ENCODE results near the gene ZSCAN26.
A peak's percentile ranks its signal among the peaks of the same experiment; 100 is the strongest.

ZSCAN26 gene

DNA sequence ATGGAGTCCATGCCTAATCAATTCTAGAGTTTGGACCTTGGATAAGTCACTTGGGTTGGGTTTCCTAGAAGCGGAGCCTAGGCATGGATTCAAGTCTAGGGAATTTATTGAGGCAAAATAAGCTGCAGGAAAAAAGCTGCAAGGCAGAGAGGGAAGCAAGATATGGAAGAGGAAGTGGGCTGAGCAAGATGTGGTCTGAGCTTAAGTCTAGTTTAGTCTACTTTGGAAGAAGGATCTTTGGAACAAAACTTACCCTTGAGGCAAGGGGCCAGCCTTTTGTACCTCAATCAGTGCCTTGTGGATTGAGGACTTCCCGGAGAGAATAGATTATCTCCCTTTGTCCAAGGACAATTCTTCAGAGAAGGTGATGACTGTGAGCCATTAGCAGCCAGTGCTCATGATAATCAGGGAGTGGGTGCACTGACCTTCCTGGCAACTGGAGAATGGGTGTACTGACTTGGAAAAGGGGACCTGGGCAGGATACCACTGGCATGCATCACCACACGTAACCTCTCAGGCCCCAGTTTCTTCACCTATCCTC is 31.0 kb upstream of the ZSCAN26 start:
- Histone ChIP-seq H3K27ac (ENCODE audit: insufficient read depth, low read length, poor library complexity, severe bottlenecking) (no peak overlapping the region), H3K27me3 (replicated peaks; ENCODE audit: control insufficient read depth, insufficient read depth, low read length, poor library complexity, severe bottlenecking) (no peaks in the 10 kb centered on the region), H3K4me3 (ENCODE audit: insufficient read depth, low read depth, low read length, poor library complexity, severe bottlenecking) (no peak overlapping the region), H3K4me1 (ENCODE audit: control insufficient read depth, insufficient read depth, low read length, poor library complexity, severe bottlenecking) (no peaks in the 10 kb centered on the region), H3K36me3 (ENCODE audit: control insufficient read depth, insufficient read depth, low read length) (no peaks in the 10 kb centered on the region), H3K9me3 (ENCODE audit: control insufficient read depth, low read length) (no peaks in the 10 kb centered on the region)
- no peak for DNase-seq

- no peak overlapping the region for H3K4me3 ChIP-seq (ENCODE audit: insufficient read depth, low read depth, low read length, poor library complexity, severe bottlenecking)
- no peaks in the 10 kb centered on the region for H3K9me3 ChIP-seq (ENCODE audit: control insufficient read depth, low read length)
- H3K4me1 ChIP-seq (ENCODE audit: control insufficient read depth, insufficient read depth, low read length, poor library complexity, severe bottlenecking), result no peaks in the 10 kb centered on the region
- DNase-seq, result no peak
- no peaks in the 10 kb centered on the region for H3K27me3 ChIP-seq (replicated peaks; ENCODE audit: control insufficient read depth, insufficient read depth, low read length, poor library complexity, severe bottlenecking)
- H3K27ac ChIP-seq (ENCODE audit: insufficient read depth, low read length, poor library complexity, severe bottlenecking), result no peak overlapping the region
- no peaks in the 10 kb centered on the region for H3K36me3 ChIP-seq (ENCODE audit: control insufficient read depth, insufficient read depth, low read length)
Observed at GRCh38 chr6:28239636-28240035, 27.3 kb upstream of the ZSCAN26 start.

DNA sequence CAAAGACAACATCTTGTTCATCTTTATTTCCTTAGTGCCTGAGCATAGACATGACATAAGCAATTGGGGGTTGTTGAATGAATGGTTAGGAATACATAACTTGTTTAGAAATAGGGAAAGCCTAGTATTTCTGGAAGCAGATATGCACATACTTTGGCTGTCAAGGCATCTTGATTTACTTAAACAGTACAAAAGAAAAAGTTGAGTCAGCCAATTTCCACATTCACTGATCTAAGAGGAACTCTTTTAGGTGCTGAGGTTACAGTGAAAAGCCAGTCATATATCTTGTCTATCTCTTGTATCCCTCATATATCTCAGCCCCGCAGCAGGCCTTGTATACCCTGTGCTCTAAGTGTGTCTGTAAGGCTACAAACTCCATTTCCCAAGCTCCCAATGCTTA is 26.5 kb upstream of the ZSCAN26 start:
- no peak overlapping the region for H3K27ac ChIP-seq (ENCODE audit: insufficient read depth, low read length, poor library complexity, severe bottlenecking)
- no peak for DNase-seq

GRCh38 chr6:28243946-28244345 is 23.0 kb upstream of the ZSCAN26 start:
- Histone ChIP-seq H3K27me3 (replicated peaks; ENCODE audit: control insufficient read depth, insufficient read depth, low read length, poor library complexity, severe bottlenecking) (no peaks in the 10 kb centered on the region), H3K9me3 (ENCODE audit: control insufficient read depth, low read length) (no peaks in the 10 kb centered on the region), H3K4me1 (ENCODE audit: control insufficient read depth, insufficient read depth, low read length, poor library complexity, severe bottlenecking) (no peaks in the 10 kb centered on the region), H3K27ac (ENCODE audit: insufficient read depth, low read length, poor library complexity, severe bottlenecking) (no peak overlapping the region), H3K36me3 (ENCODE audit: control insufficient read depth, insufficient read depth, low read length) (peaks cover 29% of the 10 kb centered on the region), H3K4me3 (ENCODE audit: insufficient read depth, low read depth, low read length, poor library complexity, severe bottlenecking) (no peak overlapping the region)
- no peak for DNase-seq

More for the DNA sequence above, 26.5 kb upstream of the ZSCAN26 start:
- peaks cover 7% of the 10 kb centered on the region for H3K36me3 ChIP-seq (ENCODE audit: control insufficient read depth, insufficient read depth, low read length)
- no peaks in the 10 kb centered on the region for H3K9me3 ChIP-seq (ENCODE audit: control insufficient read depth, low read length)
- H3K27me3 ChIP-seq (replicated peaks; ENCODE audit: control insufficient read depth, insufficient read depth, low read length, poor library complexity, severe bottlenecking), result no peaks in the 10 kb centered on the region
- H3K4me1 ChIP-seq (ENCODE audit: control insufficient read depth, insufficient read depth, low read length, poor library complexity, severe bottlenecking), result no peaks in the 10 kb centered on the region
- H3K4me3 ChIP-seq (ENCODE audit: insufficient read depth, low read depth, low read length, poor library complexity, severe bottlenecking), result no peak overlapping the region

DNA sequence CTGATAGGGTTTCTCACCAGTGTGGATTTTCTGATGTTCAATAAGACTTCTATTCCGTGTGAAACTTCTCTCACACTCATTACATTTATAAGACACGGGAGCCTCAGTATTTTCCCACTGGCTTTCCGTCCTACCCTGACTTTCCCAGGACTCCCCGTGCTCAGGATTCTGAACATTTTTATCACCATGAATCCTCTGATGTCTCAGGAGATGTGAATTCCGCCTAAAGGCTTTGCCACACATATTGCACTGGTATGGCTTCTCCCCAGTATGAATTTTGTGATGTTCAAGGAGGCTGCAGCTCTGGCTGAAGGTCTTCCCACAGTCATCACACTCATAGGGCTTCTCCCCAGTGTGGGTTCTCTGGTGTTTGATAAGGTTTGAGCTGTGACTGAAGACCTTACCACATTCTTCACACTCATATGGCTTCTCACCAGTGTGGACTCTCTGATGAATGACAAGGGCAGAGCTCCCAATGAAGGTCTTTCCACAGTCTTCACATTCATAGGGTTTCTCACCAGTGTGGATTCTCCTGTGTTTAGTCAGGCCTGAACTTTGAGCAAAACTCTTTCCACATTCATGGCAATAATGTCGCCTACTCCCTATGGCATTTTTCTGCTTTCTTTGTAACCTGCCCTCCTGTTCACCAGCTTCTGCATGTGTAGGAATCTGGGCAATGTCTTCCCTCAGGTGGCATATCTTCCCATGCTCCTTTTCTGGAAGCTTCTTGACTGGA is 21.6 kb upstream of the ZSCAN26 start:
- H3K36me3 ChIP-seq (ENCODE audit: control insufficient read depth, insufficient read depth, low read length), result peaks cover 29% of the 10 kb centered on the region

GRCh38 chr6:28248916-28249315 is 18.0 kb upstream of the ZSCAN26 start:
- H3K27me3 ChIP-seq (replicated peaks; ENCODE audit: control insufficient read depth, insufficient read depth, low read length, poor library complexity, severe bottlenecking), result no peaks in the 10 kb centered on the region
- H3K36me3 ChIP-seq (ENCODE audit: control insufficient read depth, insufficient read depth, low read length), result peaks cover 29% of the 10 kb centered on the region
- H3K27ac ChIP-seq (ENCODE audit: insufficient read depth, low read length, poor library complexity, severe bottlenecking), result no peak overlapping the region
- H3K9me3 ChIP-seq (ENCODE audit: control insufficient read depth, low read length), result no peaks in the 10 kb centered on the region
- peaks cover 14% of the 10 kb centered on the region for H3K4me1 ChIP-seq (ENCODE audit: control insufficient read depth, insufficient read depth, low read length, poor library complexity, severe bottlenecking)
- no peak overlapping the region for H3K4me3 ChIP-seq (ENCODE audit: insufficient read depth, low read depth, low read length, poor library complexity, severe bottlenecking)
- no peak for DNase-seq

More for the DNA sequence above, 21.6 kb upstream of the ZSCAN26 start:
- Histone ChIP-seq H3K4me1 (ENCODE audit: control insufficient read depth, insufficient read depth, low read length, poor library complexity, severe bottlenecking) (no peaks in the 10 kb centered on the region), H3K27ac (ENCODE audit: insufficient read depth, low read length, poor library complexity, severe bottlenecking) (no peak overlapping the region), H3K9me3 (ENCODE audit: control insufficient read depth, low read length) (no peaks in the 10 kb centered on the region), H3K4me3 (ENCODE audit: insufficient read depth, low read depth, low read length, poor library complexity, severe bottlenecking) (no peak overlapping the region), H3K27me3 (replicated peaks; ENCODE audit: control insufficient read depth, insufficient read depth, low read length, poor library complexity, severe bottlenecking) (no peaks in the 10 kb centered on the region)
- no peak for DNase-seq

GRCh38 chr6:28250747-28251146 is 16.2 kb upstream of the ZSCAN26 start:
- H3K27ac ChIP-seq (ENCODE audit: insufficient read depth, low read length, poor library complexity, severe bottlenecking), result no peak overlapping the region
- H3K4me1 ChIP-seq (ENCODE audit: control insufficient read depth, insufficient read depth, low read length, poor library complexity, severe bottlenecking), result peaks cover 14% of the 10 kb centered on the region
- no peak for DNase-seq
- no peak overlapping the region for H3K4me3 ChIP-seq (ENCODE audit: insufficient read depth, low read depth, low read length, poor library complexity, severe bottlenecking)
- H3K27me3 ChIP-seq (replicated peaks; ENCODE audit: control insufficient read depth, insufficient read depth, low read length, poor library complexity, severe bottlenecking), result no peaks in the 10 kb centered on the region
- peaks cover 20% of the 10 kb centered on the region for H3K36me3 ChIP-seq (ENCODE audit: control insufficient read depth, insufficient read depth, low read length)
- no peaks in the 10 kb centered on the region for H3K9me3 ChIP-seq (ENCODE audit: control insufficient read depth, low read length)

GRCh38 chr6:28251661-28252008 is 15.3 kb upstream of the ZSCAN26 start:
- H3K4me3 ChIP-seq (ENCODE audit: insufficient read depth, low read depth, low read length, poor library complexity, severe bottlenecking), result peak overlapping the region; percentile 76
- no peaks in the 10 kb centered on the region for H3K9me3 ChIP-seq (ENCODE audit: control insufficient read depth, low read length)
- peak overlapping the region; percentile 58 for H3K27ac ChIP-seq (ENCODE audit: insufficient read depth, low read length, poor library complexity, severe bottlenecking)
- H3K4me1 ChIP-seq (ENCODE audit: control insufficient read depth, insufficient read depth, low read length, poor library complexity, severe bottlenecking), result peaks cover 14% of the 10 kb centered on the region
- H3K27me3 ChIP-seq (replicated peaks; ENCODE audit: control insufficient read depth, insufficient read depth, low read length, poor library complexity, severe bottlenecking), result no peaks in the 10 kb centered on the region
- peak in 1 of 3 donors; percentile 3 for DNase-seq
- H3K36me3 ChIP-seq (ENCODE audit: control insufficient read depth, insufficient read depth, low read length), result peaks cover 12% of the 10 kb centered on the region

DNA sequence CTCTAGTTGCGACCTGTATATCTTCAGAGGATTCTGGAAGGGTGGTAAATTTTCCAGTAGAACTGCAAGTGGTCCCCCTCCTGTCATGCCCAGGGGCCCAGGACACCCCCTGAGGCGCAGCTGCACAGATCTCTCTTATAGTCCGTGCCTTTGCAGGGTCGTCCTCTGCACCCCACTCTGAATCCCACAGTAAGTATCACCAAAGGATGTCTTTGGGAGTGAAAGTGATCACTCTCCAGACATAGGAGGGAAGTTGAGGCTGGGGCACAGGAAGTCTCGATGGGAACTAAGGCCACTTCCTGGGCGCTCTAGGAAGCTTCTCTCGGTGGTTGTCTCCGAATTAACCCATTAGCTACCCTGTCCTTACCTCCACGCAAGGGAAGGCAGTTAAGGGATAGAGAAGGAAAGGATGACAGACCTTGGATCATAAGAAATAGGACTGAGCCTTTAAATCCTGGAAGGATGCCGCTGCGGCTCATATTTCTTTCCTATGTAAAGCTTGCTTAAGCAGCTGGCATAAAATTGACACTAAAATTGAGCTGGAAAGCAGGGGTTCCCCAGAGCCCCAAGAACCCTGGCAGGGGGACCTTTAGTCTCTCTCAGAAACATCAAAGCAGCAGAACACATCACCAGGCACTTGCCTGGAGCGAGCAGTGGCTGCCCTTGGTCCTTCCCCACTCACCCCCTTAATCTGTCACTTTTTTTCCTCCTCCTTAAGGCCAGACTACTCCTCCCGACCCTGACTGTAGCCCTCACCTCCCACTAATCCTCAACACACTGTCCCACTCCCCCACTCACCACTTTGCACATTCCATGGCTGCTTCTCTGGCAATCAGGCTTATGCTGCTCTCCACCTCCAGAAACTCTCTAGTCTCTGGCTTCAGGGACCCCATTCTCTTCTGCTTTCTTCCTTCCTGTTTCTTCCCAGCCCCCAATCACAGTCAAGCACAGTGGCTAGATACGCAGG is 14.7 kb upstream of the ZSCAN26 start, which contains the start of gene ZKSCAN4:
ZKSCAN4 (minus strand) TSS at position 261 of the 967 bp plus-strand sequence. CDS start 289 bp downstream, outside the sequence.
- Histone ChIP-seq H3K27ac (ENCODE audit: insufficient read depth, low read length, poor library complexity, severe bottlenecking) (peak within 1 kb of the TSS; percentile 58), H3K9me3 (ENCODE audit: control insufficient read depth, low read length) (no peaks in the 10 kb centered on the region), H3K4me1 (ENCODE audit: control insufficient read depth, insufficient read depth, low read length, poor library complexity, severe bottlenecking) (peaks cover 14% of the 10 kb centered on the region), H3K4me3 (ENCODE audit: insufficient read depth, low read depth, low read length, poor library complexity, severe bottlenecking) (peak within 1 kb of the TSS; percentile 76), H3K27me3 (replicated peaks; ENCODE audit: control insufficient read depth, insufficient read depth, low read length, poor library complexity, severe bottlenecking) (no peaks in the 10 kb centered on the region), H3K36me3 (ENCODE audit: control insufficient read depth, insufficient read depth, low read length) (peaks cover 6% of the 10 kb centered on the region)
- peak; percentile 46 to 60 (median 46) for DNase-seq
